Activated naive CD8-positive, alpha-beta T cell treated with anti-CD3 and anti-CD28 coated beads, Interleukin-2, amount 10 ng/mL, durations not matched to agents 7 days and 5 days (primary cell): Measurements from ENCODE around the gene CTCF. TPM values are rescaled to one million over a fixed set of nuclear protein-coding genes. Genes with fewer than 3 reads are reported as not detected.

Source experiments
- ATAC-seq: fragments of 150-1000 bp; cut with Tn5 transposase; one replicate; pipeline ENCODE4 v1.10.0; 2021; ENCODE audit warnings: low read depth, moderate library complexity
- POLR2A ChIA-PET: fragments of 350-600 bp; sonication (Branson Sonifier 250); formaldehyde crosslinking; loops from one replicate; lab custom pipeline; 2021; ENCODE audit warnings: antibody characterized with exemption; lab: Charles Lee
- DNase-seq: peaks from one replicate; pipeline ENCODE4 v3.0.0; 2021
- H3K27ac Mint-ChIP-seq: one replicate; pipeline ENCODE4 v1.8.0; 2022; ENCODE audit warnings: mild to moderate bottlenecking, mixed read lengths
- H3K27me3 Mint-ChIP-seq: one replicate; pipeline ENCODE4 v1.8.0; 2022; ENCODE audit warnings: mild to moderate bottlenecking, moderate library complexity, mixed read lengths
- H3K36me3 Mint-ChIP-seq: one replicate; pipeline ENCODE4 v1.8.0; 2021; ENCODE audit warnings: mild to moderate bottlenecking, mixed read lengths
- H3K4me1 Mint-ChIP-seq: one replicate; pipeline ENCODE4 v1.8.0; 2021; ENCODE audit warnings: mixed read lengths
- H3K4me3 Mint-ChIP-seq: one replicate; pipeline ENCODE4 v1.8.0; 2022; ENCODE audit warnings: mild to moderate bottlenecking, moderate library complexity, mixed read lengths
- H3K9me3 Mint-ChIP-seq: one replicate; pipeline ENCODE4 v1.8.0; 2021; ENCODE audit warnings: mixed read lengths
- total RNA-seq, 2 experiments: library from RNA; stranded (reverse); gene quantifications; one replicate each; pipeline ENCODE4 v1.2.3, GENCODE V29; 2021

Gene CTCF
- total RNA-seq, 2 experiments from 2014 or later, result 69.9 to 72.3 TPM

DNA sequence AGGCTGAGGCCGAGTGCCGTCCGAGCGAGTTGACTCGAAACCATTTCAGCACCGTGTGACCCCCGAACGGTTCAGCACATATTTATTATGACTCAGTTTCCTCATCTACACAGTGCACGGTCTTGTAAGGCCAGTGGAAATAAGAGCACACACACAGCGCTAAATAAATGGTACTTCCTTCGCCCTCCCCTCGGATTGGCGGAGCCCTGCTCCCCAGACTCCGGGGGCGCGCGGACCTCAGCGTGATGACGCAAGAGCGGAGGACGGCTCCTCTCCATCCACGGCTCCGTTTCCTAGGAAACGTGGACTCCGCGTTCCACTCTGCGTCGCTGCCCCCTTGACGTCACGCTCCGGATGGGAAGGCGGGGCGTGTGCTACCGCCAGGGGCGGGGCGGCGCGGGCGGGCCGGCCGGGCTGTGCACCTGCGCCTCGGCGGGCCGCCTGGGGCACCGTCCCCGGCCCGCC, 98.3 kb downstream of the CTCF start, which contains the start of gene PARD6A:
PARD6A (plus strand) TSS at position 397 of the 465 bp plus-strand sequence. CDS start 79 bp downstream, outside the sequence.
- peaks cover 14% of the 10 kb centered on the region for H3K4me1 Mint-ChIP-seq
- peak within 1 kb of the TSS; percentile 95 for H3K4me3 Mint-ChIP-seq

DNA sequence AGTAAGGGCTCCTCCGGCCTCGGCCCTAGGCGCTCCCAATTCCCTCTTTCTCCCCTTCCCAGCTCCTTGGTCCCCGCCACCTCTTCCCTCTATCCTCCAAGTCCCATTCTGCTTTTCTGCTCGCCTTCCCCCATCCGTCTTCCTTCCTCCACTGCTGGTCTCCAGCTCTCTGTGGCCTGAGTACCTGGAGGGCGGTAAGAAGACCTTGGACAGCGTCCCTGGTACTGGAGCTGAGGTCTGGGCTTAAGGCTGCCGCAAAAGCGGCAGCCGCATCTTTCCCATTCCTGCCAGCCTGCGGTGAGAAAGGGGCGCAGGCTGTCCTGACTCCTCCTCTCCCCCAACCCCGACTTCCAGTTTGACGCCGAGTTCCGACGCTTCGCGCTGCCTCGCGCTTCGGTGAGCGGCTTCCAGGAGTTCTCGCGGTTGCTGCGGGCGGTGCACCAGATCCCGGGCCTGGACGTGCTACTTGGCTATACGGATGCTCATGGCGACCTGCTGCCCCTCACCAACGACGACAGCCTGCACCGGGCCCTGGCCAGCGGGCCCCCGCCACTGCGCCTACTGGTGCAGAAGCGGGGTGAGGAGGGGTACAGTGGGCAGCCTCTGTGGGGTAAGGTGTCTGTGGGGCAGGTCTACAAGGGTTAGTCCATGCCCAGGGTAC, 98.9 kb downstream of the CTCF start:
- no peak for ATAC-seq
- Mint-ChIP-seq H3K9me3 (no peaks in the 10 kb centered on the region), H3K4me3 (peak overlapping the region; percentile 95), H3K36me3 (no peaks in the 10 kb centered on the region), H3K4me1 (peaks cover 13% of the 10 kb centered on the region), H3K27ac (peak overlapping the region; percentile 90), H3K27me3 (no peaks in the 10 kb centered on the region)
- DNase-seq, result no peak
- POLR2A ChIA-PET, result interaction anchor here (1.4 to 6.1 kb wide), 4 partner anchors 15 to 145 kb away, joined by 9 to 72 read pairs (median 24); partner anchors contain the start of genes CARMIL2, CTCF, RANBP10 and TSNAXIP1

More for the DNA sequence above, 98.3 kb downstream of the CTCF start, which contains the start of gene PARD6A:
- DNase-seq, result peak; percentile 93
- Mint-ChIP-seq H3K27me3 (no peaks in the 10 kb centered on the region), H3K27ac (peak within 1 kb of the TSS; percentile 95), H3K9me3 (no peaks in the 10 kb centered on the region), H3K36me3 (peaks cover 3% of the 10 kb centered on the region)
- peak; percentile 85 for ATAC-seq
- POLR2A ChIA-PET, result interaction anchor here (0.6 to 6.1 kb wide), 17 partner anchors 8 to 276 kb away, joined by 3 to 72 read pairs (median 7); partner anchors contain the start of genes ATP6V0D1, CARMIL2, CTCF and GFOD2

DNA sequence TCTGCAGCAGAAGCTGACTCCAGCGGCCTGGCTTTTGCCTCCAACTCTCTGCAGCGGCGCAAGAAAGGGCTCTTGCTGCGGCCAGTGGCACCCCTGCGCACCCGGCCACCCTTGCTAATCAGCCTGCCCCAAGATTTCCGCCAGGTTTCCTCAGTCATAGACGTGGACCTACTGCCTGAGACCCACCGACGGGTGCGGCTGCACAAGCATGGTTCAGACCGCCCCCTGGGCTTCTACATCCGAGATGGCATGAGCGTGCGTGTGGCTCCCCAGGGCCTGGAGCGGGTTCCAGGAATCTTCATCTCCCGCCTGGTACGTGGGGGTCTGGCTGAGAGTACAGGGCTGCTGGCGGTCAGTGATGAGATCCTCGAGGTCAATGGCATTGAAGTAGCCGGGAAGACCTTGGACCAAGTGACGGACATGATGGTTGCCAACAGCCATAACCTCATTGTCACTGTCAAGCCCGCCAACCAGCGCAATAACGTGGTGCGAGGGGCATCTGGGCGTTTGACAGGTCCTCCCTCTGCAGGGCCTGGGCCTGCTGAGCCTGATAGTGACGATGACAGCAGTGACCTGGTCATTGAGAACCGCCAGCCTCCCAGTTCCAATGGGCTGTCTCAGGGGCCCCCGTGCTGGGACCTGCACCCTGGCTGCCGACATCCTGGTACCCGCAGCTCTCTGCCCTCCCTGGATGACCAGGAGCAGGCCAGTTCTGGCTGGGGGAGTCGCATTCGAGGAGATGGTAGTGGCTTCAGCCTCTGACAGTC, 99.7 kb downstream of the CTCF start:
- POLR2A ChIA-PET, result interaction anchor here (0.6 to 2.2 kb wide), 2 partner anchors 100 to 128 kb away, joined by 4 to 38 read pairs; partner anchors contain the start of gene CTCF
- no peak for DNase-seq
- no peak for ATAC-seq
- Mint-ChIP-seq H3K36me3 (no peaks in the 10 kb centered on the region), H3K9me3 (no peaks in the 10 kb centered on the region), H3K4me1 (peaks cover 15% of the 10 kb centered on the region), H3K27me3 (no peaks in the 10 kb centered on the region), H3K4me3 (peak overlapping the region; percentile 95), H3K27ac (no peak overlapping the region)

DNA sequence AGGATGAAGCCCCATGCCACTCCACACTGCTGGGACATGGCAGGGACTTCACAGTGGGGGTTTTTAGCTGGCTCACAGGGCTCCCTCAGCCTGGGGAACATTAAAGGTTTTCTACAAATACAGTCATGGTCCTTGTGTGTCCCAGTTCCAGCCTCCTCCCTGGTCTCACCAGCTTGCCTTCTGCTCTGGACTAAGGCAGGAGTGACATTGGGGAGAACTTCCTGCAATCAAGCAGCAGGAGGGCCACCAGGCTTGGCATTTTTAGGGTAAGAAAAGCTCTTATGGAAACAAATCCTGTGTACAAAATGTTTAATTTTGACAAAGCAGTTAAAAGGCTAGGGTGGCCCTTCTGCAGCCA, 100.3 kb downstream of the CTCF start:
- H3K4me1 Mint-ChIP-seq, result peaks cover 17% of the 10 kb centered on the region
- POLR2A ChIA-PET, result no interaction called here
- H3K4me3 Mint-ChIP-seq, result no peak overlapping the region
- DNase-seq (no peak), ATAC-seq (no peak)
- no peaks in the 10 kb centered on the region for H3K27me3 Mint-ChIP-seq
- no peak overlapping the region for H3K27ac Mint-ChIP-seq
- H3K9me3 Mint-ChIP-seq, result no peaks in the 10 kb centered on the region
- H3K36me3 Mint-ChIP-seq, result no peaks in the 10 kb centered on the region

DNA sequence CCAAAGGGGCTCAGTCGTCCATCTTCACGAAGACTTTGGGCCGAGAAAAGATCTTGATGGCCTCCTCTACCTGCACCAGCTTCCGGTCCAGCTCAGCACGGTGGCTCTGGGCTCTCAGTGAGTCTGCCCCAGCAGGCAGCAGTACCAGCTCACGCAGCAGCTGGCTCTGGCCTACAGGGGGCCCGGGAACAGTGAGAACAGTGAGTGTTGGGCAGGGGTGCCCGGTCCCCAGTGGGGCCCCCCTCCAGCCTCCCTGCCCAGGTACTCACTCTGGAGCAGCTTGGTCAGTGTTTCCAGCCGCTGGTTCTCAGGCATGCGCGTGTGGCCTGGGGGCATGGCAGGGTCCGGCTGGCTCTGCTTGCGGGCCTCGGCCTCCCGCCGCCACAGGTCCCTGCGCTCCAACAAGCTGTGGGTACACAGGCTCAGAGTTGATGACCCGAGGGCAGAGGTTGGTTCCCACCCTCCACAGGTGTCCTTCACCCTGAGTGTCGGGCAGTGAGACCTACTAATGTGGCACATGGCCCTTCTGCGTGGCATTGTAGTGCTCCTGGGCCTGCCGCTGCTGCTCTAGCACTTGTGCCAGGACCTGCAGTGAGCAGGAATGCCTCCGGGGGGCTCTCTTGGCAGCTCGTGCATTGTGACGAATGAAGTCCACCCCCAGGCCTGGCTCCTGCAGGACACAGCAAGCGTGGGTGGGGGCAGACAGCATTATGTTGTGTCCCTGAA, 101.0 kb downstream of the CTCF start:
- ATAC-seq, result no peak
- H3K27me3 Mint-ChIP-seq, result no peaks in the 10 kb centered on the region
- H3K9me3 Mint-ChIP-seq, result no peaks in the 10 kb centered on the region
- H3K36me3 Mint-ChIP-seq, result no peaks in the 10 kb centered on the region
- POLR2A ChIA-PET, result interaction anchor here (0.9 to 1.4 kb wide), 5 partner anchors 16 to 126 kb away, joined by 3 to 7 read pairs (median 3); partner anchors contain the start of genes CARMIL2 and CTCF
- no peak overlapping the region for H3K27ac Mint-ChIP-seq
- peaks cover 19% of the 10 kb centered on the region for H3K4me1 Mint-ChIP-seq
- DNase-seq, result no peak
- H3K4me3 Mint-ChIP-seq, result no peak overlapping the region

DNA sequence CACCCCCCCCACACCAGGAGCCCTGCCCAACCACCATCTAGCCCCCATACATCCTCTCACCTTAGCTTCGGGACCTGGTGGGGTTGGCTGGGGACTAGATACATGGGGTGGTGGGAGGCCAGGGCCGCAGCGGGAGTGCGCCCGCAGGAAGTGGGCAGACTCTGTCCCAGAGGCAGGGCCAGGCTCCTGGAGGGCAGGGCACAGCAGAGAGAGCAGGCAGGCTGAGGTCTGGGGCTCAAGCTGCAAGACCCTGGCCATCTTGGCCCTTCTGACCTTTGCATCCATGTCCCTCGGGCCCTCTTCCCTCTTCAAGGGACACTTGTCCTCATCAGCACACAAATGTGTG, 101.5 kb downstream of the CTCF start:
- Mint-ChIP-seq H3K36me3 (no peaks in the 10 kb centered on the region), H3K4me3 (no peak overlapping the region), H3K27me3 (no peaks in the 10 kb centered on the region), H3K4me1 (peaks cover 16% of the 10 kb centered on the region), H3K9me3 (no peaks in the 10 kb centered on the region), H3K27ac (no peak overlapping the region)
- no peak for DNase-seq
- POLR2A ChIA-PET, result interaction anchor here (0.9 to 1.4 kb wide), 6 partner anchors 17 to 126 kb away, joined by 3 to 7 read pairs (median 3); partner anchors contain the start of genes CARMIL2, CTCF and GFOD2
- ATAC-seq, result no peak

DNA sequence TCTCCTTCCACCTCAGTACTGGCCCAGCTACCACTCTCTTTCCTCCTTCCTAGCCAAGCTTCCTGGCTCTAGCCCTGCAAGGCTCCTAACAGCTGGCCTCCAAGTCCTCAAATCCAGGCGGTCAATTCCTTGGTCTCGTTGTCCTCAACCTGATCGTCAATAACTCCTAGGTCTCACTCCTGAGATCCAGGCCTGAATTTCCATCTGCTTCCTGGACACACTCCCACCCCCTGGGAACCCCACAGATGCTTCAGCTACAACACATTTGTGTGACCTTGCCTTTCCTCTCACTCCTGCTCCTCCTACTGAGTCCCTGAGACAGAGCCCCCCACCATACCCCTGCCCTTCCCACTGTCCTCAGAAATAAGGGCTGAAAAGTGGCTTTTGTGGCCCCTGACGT, 101.9 kb downstream of the CTCF start:
- Mint-ChIP-seq H3K36me3 (no peaks in the 10 kb centered on the region), H3K4me3 (peak overlapping the region; percentile 11), H3K9me3 (no peaks in the 10 kb centered on the region), H3K27ac (peak overlapping the region; percentile 64), H3K27me3 (no peaks in the 10 kb centered on the region), H3K4me1 (peaks cover 12% of the 10 kb centered on the region)
- no peak for ATAC-seq
- DNase-seq, result no peak
- POLR2A ChIA-PET, result interaction anchor here (0.6 to 1.4 kb wide), 6 partner anchors 17 to 127 kb away, joined by 3 to 7 read pairs (median 3); partner anchors contain the start of genes CARMIL2, CTCF and GFOD2

DNA sequence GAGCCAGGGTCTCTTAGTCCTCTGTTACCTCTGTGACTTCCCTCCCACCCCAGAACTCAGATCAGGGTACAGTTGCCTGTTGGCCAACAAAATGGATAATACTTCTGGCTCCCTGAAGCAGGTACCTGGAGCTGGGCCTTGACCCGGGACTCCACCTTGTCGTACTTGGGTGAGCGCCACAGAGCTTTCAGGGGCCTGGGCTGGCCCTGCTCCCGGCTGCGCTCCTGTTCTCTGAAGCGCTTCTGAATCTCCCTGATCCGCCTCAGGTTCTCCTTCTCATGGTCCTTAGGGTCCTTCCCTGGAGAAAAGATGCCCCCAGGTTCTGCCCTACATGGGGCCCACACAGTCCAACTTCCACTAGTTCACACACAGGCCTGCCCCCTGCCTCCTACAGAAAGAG, 102.5 kb downstream of the CTCF start:
- H3K4me1 Mint-ChIP-seq, result peaks cover 11% of the 10 kb centered on the region
- no peaks in the 10 kb centered on the region for H3K9me3 Mint-ChIP-seq
- no peak overlapping the region for H3K4me3 Mint-ChIP-seq
- ATAC-seq, result no peak
- no peaks in the 10 kb centered on the region for H3K36me3 Mint-ChIP-seq
- no peak overlapping the region for H3K27ac Mint-ChIP-seq
- no peak for DNase-seq
- no peaks in the 10 kb centered on the region for H3K27me3 Mint-ChIP-seq
- POLR2A ChIA-PET, result interaction anchor here (0.6 to 3.2 kb wide), 3 partner anchors 27 to 103 kb away, joined by 3 to 20 read pairs (median 4); partner anchors contain the start of genes CTCF and GFOD2

DNA sequence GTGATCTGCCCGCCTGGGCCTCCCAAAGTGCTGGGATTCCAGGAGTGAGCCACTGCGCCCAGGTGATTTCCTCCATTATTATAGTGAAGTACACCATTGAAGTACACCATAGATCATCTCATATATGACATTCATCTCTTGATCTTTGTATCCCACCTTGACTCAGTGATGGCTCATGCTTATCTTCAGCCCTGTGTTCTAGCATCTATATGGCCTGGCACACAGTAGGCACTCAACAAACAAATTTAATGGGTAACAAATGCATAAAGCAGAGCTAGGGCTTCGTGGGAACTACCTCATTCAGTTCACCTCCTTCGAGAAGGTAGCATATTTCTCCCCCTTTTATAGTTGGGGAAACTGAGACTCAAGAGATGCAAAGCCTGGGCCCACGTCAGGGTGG, 103.3 kb downstream of the CTCF start:
- no peak overlapping the region for H3K27ac Mint-ChIP-seq
- POLR2A ChIA-PET, result interaction anchor here (0.6 to 3.4 kb wide), 5 partner anchors 21 to 185 kb away, joined by 3 to 20 read pairs (median 12); partner anchors contain the start of genes ATP6V0D1, CARMIL2, CTCF and GFOD2
- ATAC-seq (no peak), DNase-seq (no peak)
- peak overlapping the region; percentile 70 for H3K4me3 Mint-ChIP-seq
- no peaks in the 10 kb centered on the region for H3K36me3 Mint-ChIP-seq
- H3K4me1 Mint-ChIP-seq, result peaks cover 11% of the 10 kb centered on the region
- no peaks in the 10 kb centered on the region for H3K9me3 Mint-ChIP-seq
- H3K27me3 Mint-ChIP-seq, result no peaks in the 10 kb centered on the region

DNA sequence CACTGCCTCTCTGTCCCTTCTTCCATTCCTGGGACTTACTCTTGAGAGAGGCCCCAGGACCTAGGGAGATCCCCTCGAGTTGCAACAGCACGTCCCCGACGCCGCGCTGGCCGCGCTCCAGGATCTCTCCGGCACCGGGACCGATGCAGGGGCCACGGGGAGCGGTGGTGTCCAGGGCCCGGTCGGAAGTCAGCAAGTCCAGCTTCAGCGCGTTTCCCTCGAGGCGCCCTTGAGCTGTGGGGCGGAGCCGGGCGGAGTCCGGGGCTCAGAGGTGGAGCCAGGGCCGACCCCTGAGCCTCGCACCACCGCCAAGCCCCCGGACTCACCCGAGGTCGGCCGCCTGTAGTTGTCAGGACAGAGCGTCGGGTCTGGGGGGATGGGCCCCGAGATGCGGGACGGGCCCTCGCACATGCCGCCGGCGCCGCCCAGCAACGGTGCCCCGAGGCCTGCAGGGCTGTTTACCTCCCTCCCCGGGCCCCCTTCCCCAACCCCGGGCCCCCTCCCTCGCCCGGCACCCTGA, 103.8 kb downstream of the CTCF start:
- Mint-ChIP-seq H3K27ac (no peak overlapping the region), H3K36me3 (no peaks in the 10 kb centered on the region), H3K4me3 (peak overlapping the region; percentile 70), H3K27me3 (no peaks in the 10 kb centered on the region), H3K4me1 (peaks cover 10% of the 10 kb centered on the region), H3K9me3 (no peaks in the 10 kb centered on the region)
- POLR2A ChIA-PET, result interaction anchor here (0.5 to 3.4 kb wide), 8 partner anchors 21 to 205 kb away, joined by 3 to 20 read pairs (median 13); partner anchors contain the start of genes ATP6V0D1, CARMIL2, CTCF and GFOD2
- DNase-seq (no peak), ATAC-seq (peak; percentile 2)

DNA sequence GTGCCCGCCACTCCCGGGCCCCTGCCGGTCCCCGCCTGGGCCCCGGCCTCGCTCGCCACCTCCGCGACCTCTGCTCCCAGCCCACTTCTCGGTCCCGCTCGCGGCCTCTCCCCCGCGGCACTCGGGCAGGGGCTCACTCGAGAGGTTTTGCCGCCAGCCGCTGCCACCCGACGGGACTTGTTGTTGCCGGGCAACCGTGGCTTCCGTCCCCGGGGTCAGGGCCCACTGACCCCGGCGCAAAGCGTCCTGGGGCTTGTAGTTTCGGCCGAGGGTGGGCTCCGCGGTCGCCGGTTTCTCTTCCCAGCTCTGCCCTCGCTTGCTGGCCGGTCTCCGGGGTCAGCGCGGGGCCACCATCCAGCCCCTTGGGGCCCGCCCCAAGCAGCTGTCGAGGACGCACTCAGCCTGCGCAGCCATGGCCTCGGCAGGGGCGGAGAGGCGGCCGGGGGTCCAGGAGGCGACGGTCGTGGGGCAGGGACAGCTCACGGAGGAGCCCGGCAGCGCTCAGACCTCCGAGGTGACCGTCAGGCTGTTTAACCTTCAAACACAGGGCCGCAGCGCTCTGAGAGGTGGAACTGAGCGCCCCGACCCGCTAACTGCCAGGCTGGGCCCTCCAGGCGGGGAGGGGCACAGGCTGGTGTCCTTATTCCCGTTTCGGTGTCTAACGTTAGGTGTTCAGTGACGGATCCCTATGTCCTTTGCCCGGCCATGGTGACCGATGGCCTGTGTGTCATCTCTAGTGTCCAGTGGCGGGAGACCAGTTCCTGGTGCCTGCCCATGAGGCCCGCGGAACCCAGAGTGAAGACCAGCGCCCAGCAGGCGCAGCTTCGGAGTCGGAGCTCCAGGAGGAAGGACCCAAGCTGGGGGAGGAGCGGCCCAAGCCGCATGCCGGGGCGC, 104.5 kb downstream of the CTCF start, which contains the start of the genes C16orf86 and ENKD1:
C16orf86 (plus strand) TSS at position 256 of the 894 bp plus-strand sequence; CDS start at position 413, 157 bp downstream.
ENKD1 (minus strand) TSS at position 192 of the 894 bp plus-strand sequence. CDS start 308 bp downstream, outside the sequence.
- Mint-ChIP-seq H3K4me1 (peaks cover 6% of the 10 kb centered on the region), H3K4me3 (peak within 1 kb of the TSS; percentile 93), H3K27ac (peak within 1 kb of the TSS; percentile 82), H3K36me3 (no peaks in the 10 kb centered on the region), H3K9me3 (no peaks in the 10 kb centered on the region), H3K27me3 (no peaks in the 10 kb centered on the region)
- DNase-seq (peak; percentile 85), ATAC-seq (peak; percentile 51)
- POLR2A ChIA-PET, result interaction anchor here (0.5 to 3.4 kb wide), 8 partner anchors 7 to 204 kb away, joined by 3 to 20 read pairs (median 13); partner anchors contain the start of genes ACD, ATP6V0D1, CARMIL2 and CTCF
